Neural cell (in vitro differentiated cells): ENCODE results near the gene USP48. TPM values are rescaled to one million over a fixed set of nuclear protein-coding genes. Genes with fewer than 3 reads are reported as not detected.

Source experiments
- H2AFZ ChIP-seq: fragments of 200-600, 300-800 bp; sonication (generic), shearing (Covaris generic); 2 replicates; pipeline ENCODE4 v1.6.0; 2014; ENCODE audit warnings: low read depth, mild to moderate bottlenecking, antibody characterized with exemption, low read length, moderate library complexity
- H3F3A ChIP-seq: fragments of 200-600 bp; shearing (Covaris generic); 2 replicates; pipeline ENCODE4 v1.6.1; 2016; ENCODE audit warnings: mild to moderate bottlenecking, moderate library complexity, mixed read lengths, antibody characterized with exemption, low read length; ENCODE audit not compliant: insufficient read depth, poor library complexity, severe bottlenecking
- H3K27ac ChIP-seq: fragments of 200-600, 300-800 bp; sonication (generic), shearing (Covaris generic); 2 replicates; pipeline ENCODE4 v1.5.1; 2014; ENCODE audit warnings: mild to moderate bottlenecking, low read length, moderate library complexity
- H3K27me3 ChIP-seq: fragments of 300-800, 200-600 bp; sonication (generic), shearing (Covaris generic); 2 replicates; pipeline ENCODE4 v1.6.0; 2014; ENCODE audit warnings: mild to moderate bottlenecking, low read depth, low read length, moderate library complexity; ENCODE audit not compliant: insufficient read depth
- H3K36me3 ChIP-seq: fragments of 300-800, 200-600 bp; sonication (generic), shearing (Covaris generic); 2 replicates; pipeline ENCODE4 v1.5.1; 2014; ENCODE audit warnings: mild to moderate bottlenecking, antibody characterized with exemption, low read length, moderate library complexity; ENCODE audit not compliant: insufficient read depth
- H3K4me2 ChIP-seq: fragments of 300-800, 200-600 bp; sonication (generic), shearing (Covaris generic); 2 replicates; pipeline ENCODE4 v1.6.0; 2014; ENCODE audit warnings: mild to moderate bottlenecking, low read length
- H3K4me3 ChIP-seq: fragments of 300-800, 200-600 bp; sonication (generic), shearing (Covaris generic); 2 replicates; pipeline ENCODE4 v1.5.1; 2014; ENCODE audit warnings: mild to moderate bottlenecking, low read length, moderate library complexity
- H3K79me2 ChIP-seq: fragments of 200-600 bp; shearing (Covaris generic); replicated peaks from 2 replicates; pipeline ENCODE4 v1.6.0; 2014; ENCODE audit warnings: mild to moderate bottlenecking, low read length, moderate library complexity; ENCODE audit not compliant: insufficient read depth
- H3K9ac ChIP-seq: fragments of 300-800, 200-600 bp; sonication (generic), shearing (Covaris generic); 2 replicates; pipeline ENCODE4 v1.6.1; 2016; ENCODE audit warnings: mild to moderate bottlenecking, low read length, mixed read lengths
- H3K9me2 ChIP-seq: fragments of 200-600 bp; shearing (Covaris generic); 2 replicates; pipeline ENCODE4 v1.6.1; 2016; ENCODE audit warnings: mild to moderate bottlenecking, low read length, mixed read lengths; ENCODE audit not compliant: insufficient read depth
- H3K9me3 ChIP-seq: fragments of 200-600, 300-800 bp; sonication (generic), shearing (Covaris generic); 2 replicates; pipeline ENCODE4 v1.6.1; 2016; ENCODE audit warnings: mild to moderate bottlenecking, mixed run types, low read length, moderate library complexity, mixed read lengths
- H4K20me1 ChIP-seq: fragments of 200-600 bp; shearing (Covaris generic); 2 replicates; pipeline ENCODE4 v1.6.1; 2016; ENCODE audit warnings: mild to moderate bottlenecking, mixed run types; ENCODE audit not compliant: insufficient read depth
- EP300 ChIP-seq: fragments of 450-650 bp; conservative IDR thresholded peaks from 2 replicates; pipeline ENCODE4 v1.6.1; 2014; ENCODE audit warnings: antibody characterized with exemption, mild to moderate bottlenecking, moderate library complexity; ENCODE audit not compliant: poor library complexity, severe bottlenecking
- EZH2 ChIP-seq: fragments of 200-600, 300-800 bp; shearing (Covaris generic), sonication (generic); IDR thresholded peaks from 2 replicates; pipeline ENCODE4 v1.6.1; 2014; ENCODE audit warnings: antibody characterized with exemption, low read length, borderline replicate concordance, mild to moderate bottlenecking; ENCODE audit not compliant: insufficient read depth, poor library complexity, severe bottlenecking
- MXI1 ChIP-seq: fragments of 450-650 bp; conservative IDR thresholded peaks from 2 replicates; pipeline ENCODE4 v1.6.1; 2014; ENCODE audit warnings: antibody characterized with exemption, mild to moderate bottlenecking; ENCODE audit not compliant: poor library complexity, severe bottlenecking
- POLR2AphosphoS5 ChIP-seq: IDR thresholded peaks from 2 replicates; pipeline ENCODE4 v1.6.1; 2012
- RAD21 ChIP-seq: fragments of 450-650 bp; conservative IDR thresholded peaks from 2 replicates; pipeline ENCODE4 v1.6.1; 2014; ENCODE audit warnings: antibody characterized with exemption, mild to moderate bottlenecking, moderate library complexity
- SMC3 ChIP-seq: fragments of 450-650 bp; conservative IDR thresholded peaks from 2 replicates; pipeline ENCODE4 v1.6.1; 2014; ENCODE audit warnings: antibody characterized with exemption, mild to moderate bottlenecking, moderate library complexity; ENCODE audit not compliant: poor library complexity
- TAF1 ChIP-seq: IDR thresholded peaks from 2 replicates; pipeline ENCODE4 v1.6.1; 2012; ENCODE audit warnings: low read depth
- polyA plus RNA-seq: library from polyadenylated mRNA; depleted of rRNA; stranded (reverse); fragments of >200 nt; gene quantifications from 2 replicates; pipeline ENCODE4 v1.2.3, GENCODE V29; 2014
- TF ChIP-seq, protein P1 (sequence below): IDR thresholded peaks from 2 replicates; pipeline ENCODE4 v1.6.1; 2012; ENCODE audit warnings: borderline replicate concordance
- TF ChIP-seq, protein P2 (sequence below): fragments of 450-650 bp; IDR thresholded peaks from 2 replicates; pipeline ENCODE4 v1.5.1; 2014; ENCODE audit warnings: antibody characterized with exemption, mild to moderate bottlenecking, moderate library complexity; ENCODE audit not compliant: poor library complexity, severe bottlenecking

The USP48 gene
- polyA plus RNA-seq, 1 donor from 2014 or later = 67.2 TPM

DNA sequence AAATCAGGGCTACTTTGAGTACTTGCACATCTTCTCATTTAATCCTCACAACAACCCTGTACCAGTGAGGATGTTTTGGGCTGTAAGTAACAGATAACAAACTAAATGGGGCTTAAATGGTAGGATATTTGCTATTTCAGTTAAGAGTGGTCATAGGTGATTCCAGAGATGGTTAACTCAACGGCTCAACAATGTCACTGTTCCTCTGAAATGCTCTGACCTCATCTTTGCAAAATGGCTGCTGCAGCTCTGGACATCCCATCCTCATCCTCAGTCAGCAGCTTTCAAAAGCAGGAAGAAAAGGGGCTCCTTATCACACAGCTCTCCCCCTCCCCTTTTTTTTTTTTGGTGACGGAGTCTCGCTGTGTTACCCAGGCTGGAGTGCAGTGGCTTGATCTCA lies 30.6 kb upstream of the USP48 start:
- no peak for TF ChIP-seq SMC3
- no peak for TF ChIP-seq POLR2AphosphoS5
- TF ChIP-seq EZH2 = no peak
- no peak for TF ChIP-seq TAF1
- TF ChIP-seq MXI1 = no peak
- TF ChIP-seq EP300 = no peak
- TF ChIP-seq, protein P1, sequence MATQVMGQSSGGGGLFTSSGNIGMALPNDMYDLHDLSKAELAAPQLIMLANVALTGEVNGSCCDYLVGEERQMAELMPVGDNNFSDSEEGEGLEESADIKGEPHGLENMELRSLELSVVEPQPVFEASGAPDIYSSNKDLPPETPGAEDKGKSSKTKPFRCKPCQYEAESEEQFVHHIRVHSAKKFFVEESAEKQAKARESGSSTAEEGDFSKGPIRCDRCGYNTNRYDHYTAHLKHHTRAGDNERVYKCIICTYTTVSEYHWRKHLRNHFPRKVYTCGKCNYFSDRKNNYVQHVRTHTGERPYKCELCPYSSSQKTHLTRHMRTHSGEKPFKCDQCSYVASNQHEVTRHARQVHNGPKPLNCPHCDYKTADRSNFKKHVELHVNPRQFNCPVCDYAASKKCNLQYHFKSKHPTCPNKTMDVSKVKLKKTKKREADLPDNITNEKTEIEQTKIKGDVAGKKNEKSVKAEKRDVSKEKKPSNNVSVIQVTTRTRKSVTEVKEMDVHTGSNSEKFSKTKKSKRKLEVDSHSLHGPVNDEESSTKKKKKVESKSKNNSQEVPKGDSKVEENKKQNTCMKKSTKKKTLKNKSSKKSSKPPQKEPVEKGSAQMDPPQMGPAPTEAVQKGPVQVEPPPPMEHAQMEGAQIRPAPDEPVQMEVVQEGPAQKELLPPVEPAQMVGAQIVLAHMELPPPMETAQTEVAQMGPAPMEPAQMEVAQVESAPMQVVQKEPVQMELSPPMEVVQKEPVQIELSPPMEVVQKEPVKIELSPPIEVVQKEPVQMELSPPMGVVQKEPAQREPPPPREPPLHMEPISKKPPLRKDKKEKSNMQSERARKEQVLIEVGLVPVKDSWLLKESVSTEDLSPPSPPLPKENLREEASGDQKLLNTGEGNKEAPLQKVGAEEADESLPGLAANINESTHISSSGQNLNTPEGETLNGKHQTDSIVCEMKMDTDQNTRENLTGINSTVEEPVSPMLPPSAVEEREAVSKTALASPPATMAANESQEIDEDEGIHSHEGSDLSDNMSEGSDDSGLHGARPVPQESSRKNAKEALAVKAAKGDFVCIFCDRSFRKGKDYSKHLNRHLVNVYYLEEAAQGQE = no peak
- Histone ChIP-seq H3K9ac (no peak overlapping the region), H4K20me1 (no peaks in the 10 kb centered on the region), H3K27me3 (peaks cover 7% of the 10 kb centered on the region), H3K4me2 (no peak overlapping the region), H3K79me2 (no peaks in the 10 kb centered on the region), H3K9me2 (no peaks in the 10 kb centered on the region), H3K4me3 (no peak overlapping the region), H3K9me3 (no peaks in the 10 kb centered on the region), H2AFZ (no peak overlapping the region), H3K27ac (no peak overlapping the region), H3F3A (no peaks in the 10 kb centered on the region), H3K36me3 (no peaks in the 10 kb centered on the region)

DNA sequence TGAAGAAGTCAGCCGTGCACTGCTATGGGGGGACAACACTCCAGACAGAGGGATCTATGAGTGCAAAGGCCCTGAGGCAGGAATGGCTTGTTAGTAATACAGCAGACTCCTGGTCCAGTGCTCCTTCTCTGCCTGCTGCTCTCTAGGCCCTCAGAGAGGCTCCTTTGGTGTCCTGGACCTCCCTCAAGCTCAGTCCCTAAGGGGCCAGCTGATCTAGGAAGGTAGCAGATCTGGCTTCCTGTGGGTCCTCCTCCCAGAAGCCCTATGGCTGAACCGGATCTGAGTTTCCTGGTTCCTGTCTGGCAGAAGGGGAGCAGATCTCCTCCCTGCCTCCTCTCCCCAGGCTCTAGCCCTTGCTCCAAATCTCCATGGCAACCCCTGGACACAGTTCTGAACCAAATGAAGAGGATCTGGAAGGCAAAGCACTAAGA lies 28.9 kb upstream of the USP48 start, which contains the start of gene LDLRAD2:
Gene LDLRAD2 (plus strand): TSS at position 391 of the 431 bp plus-strand sequence. CDS start 187 bp downstream, outside the sequence.
- no peak within 1 kb of the TSS for H2AFZ ChIP-seq
- TF ChIP-seq RAD21 (no peak), EZH2 (no peak), TAF1 (no peak), SMC3 (no peak), MXI1 (no peak), EP300 (no peak), POLR2AphosphoS5 (no peak)
- TF ChIP-seq, protein P2, sequence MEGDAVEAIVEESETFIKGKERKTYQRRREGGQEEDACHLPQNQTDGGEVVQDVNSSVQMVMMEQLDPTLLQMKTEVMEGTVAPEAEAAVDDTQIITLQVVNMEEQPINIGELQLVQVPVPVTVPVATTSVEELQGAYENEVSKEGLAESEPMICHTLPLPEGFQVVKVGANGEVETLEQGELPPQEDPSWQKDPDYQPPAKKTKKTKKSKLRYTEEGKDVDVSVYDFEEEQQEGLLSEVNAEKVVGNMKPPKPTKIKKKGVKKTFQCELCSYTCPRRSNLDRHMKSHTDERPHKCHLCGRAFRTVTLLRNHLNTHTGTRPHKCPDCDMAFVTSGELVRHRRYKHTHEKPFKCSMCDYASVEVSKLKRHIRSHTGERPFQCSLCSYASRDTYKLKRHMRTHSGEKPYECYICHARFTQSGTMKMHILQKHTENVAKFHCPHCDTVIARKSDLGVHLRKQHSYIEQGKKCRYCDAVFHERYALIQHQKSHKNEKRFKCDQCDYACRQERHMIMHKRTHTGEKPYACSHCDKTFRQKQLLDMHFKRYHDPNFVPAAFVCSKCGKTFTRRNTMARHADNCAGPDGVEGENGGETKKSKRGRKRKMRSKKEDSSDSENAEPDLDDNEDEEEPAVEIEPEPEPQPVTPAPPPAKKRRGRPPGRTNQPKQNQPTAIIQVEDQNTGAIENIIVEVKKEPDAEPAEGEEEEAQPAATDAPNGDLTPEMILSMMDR = no peak
- TF ChIP-seq, protein P1 = no peak

More for the DNA sequence above, 28.9 kb upstream of the USP48 start, which contains the start of gene LDLRAD2:
- H3K9me2 ChIP-seq = no peaks in the 10 kb centered on the region
- H3F3A ChIP-seq = no peaks in the 10 kb centered on the region
- no peak within 1 kb of the TSS for H3K4me2 ChIP-seq
- H3K27me3 ChIP-seq = peaks cover 7% of the 10 kb centered on the region
- no peak within 1 kb of the TSS for H3K27ac ChIP-seq
- H3K79me2 ChIP-seq = no peaks in the 10 kb centered on the region
- no peak within 1 kb of the TSS for H3K4me3 ChIP-seq
- H3K9ac ChIP-seq = no peak within 1 kb of the TSS
- no peaks in the 10 kb centered on the region for H3K9me3 ChIP-seq
- H3K36me3 ChIP-seq = no peaks in the 10 kb centered on the region
- no peaks in the 10 kb centered on the region for H4K20me1 ChIP-seq
